ENCODE results near the gene ZNF652.

DNA sequence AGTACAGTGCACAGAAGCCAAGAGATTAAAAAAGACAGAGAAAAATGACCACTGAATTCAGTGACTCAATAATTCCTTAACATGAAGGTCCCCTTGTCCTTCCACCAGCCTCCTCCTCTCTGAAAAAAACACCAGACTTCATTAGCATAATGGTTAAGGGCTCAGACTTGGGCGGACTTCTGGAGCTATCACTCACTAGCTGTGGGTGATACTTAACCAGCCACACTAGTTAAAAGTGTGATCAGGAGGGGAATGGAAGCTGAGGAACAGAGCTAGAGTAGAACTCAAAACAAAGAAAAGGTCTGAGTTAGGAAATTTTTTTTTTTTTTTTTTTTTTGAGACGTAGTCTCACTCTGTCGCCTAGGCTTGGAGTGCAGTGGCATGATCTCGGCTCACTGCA, 23.2 kb downstream of the ZNF652 start:
- TF ChIP-seq, protein P1, sequence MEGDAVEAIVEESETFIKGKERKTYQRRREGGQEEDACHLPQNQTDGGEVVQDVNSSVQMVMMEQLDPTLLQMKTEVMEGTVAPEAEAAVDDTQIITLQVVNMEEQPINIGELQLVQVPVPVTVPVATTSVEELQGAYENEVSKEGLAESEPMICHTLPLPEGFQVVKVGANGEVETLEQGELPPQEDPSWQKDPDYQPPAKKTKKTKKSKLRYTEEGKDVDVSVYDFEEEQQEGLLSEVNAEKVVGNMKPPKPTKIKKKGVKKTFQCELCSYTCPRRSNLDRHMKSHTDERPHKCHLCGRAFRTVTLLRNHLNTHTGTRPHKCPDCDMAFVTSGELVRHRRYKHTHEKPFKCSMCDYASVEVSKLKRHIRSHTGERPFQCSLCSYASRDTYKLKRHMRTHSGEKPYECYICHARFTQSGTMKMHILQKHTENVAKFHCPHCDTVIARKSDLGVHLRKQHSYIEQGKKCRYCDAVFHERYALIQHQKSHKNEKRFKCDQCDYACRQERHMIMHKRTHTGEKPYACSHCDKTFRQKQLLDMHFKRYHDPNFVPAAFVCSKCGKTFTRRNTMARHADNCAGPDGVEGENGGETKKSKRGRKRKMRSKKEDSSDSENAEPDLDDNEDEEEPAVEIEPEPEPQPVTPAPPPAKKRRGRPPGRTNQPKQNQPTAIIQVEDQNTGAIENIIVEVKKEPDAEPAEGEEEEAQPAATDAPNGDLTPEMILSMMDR (IDR thresholded peaks at IDR 0.05) = no peak
- TF ChIP-seq POLR2A (IDR thresholded peaks at IDR 0.05) = no peak

Data from prostate gland (tissue), 2 donors.